Peyer's patch (tissue), 4 donors: ENCODE results near the gene ANKS1A.

Source experiments
- POLR2A ChIP-seq, 2 donors: fragments of 450-650 bp; IDR thresholded peaks; one replicate each; pipeline ENCODE4 v1.5.1; 2017; ENCODE audit warnings: antibody characterized with exemption in 2 of 2, mild to moderate bottlenecking in 2 of 2, moderate library complexity in 2 of 2
- TF ChIP-seq, protein P1 (sequence below), 6 experiments: fragments of 450-650 bp in 4 of 6; fragments of 200-600 bp in 2 of 6; sonication (generic) in 1 of 6; IDR thresholded peaks; one replicate each; pipeline ENCODE4 v1.5.1; 2017 to 2019; ENCODE audit warnings: antibody characterized with exemption in 6 of 6, mild to moderate bottlenecking in 3 of 6, moderate library complexity in 1 of 6

DNA sequence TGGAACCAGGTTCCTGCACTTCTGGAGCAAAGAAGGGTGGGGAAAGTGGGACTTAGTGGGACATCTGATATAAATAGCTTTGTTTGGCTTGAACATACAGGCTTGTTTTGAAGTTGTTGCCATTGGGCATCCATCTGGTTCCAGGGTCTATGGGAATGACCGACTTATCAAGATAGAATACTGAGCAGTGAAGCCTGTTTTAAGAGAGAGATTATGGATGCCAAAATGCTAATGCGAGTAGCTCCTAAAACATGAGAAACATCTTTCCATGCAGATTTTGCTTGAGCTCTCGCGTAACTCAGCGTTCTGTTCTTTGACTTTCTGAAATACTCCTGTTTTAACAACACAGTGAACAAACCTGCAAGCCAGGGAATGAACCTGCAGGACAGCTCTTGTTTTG, 98.5 kb downstream of the ANKS1A start:
- TF ChIP-seq, protein P1, sequence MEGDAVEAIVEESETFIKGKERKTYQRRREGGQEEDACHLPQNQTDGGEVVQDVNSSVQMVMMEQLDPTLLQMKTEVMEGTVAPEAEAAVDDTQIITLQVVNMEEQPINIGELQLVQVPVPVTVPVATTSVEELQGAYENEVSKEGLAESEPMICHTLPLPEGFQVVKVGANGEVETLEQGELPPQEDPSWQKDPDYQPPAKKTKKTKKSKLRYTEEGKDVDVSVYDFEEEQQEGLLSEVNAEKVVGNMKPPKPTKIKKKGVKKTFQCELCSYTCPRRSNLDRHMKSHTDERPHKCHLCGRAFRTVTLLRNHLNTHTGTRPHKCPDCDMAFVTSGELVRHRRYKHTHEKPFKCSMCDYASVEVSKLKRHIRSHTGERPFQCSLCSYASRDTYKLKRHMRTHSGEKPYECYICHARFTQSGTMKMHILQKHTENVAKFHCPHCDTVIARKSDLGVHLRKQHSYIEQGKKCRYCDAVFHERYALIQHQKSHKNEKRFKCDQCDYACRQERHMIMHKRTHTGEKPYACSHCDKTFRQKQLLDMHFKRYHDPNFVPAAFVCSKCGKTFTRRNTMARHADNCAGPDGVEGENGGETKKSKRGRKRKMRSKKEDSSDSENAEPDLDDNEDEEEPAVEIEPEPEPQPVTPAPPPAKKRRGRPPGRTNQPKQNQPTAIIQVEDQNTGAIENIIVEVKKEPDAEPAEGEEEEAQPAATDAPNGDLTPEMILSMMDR (IDR thresholded peaks at IDR 0.05) = no peak
- TF ChIP-seq POLR2A (IDR thresholded peaks at IDR 0.05) = no peak
